Measurements from ENCODE around the gene CLIC6.

- TF ChIP-seq TAF1 (IDR thresholded peaks at IDR 0.05; ENCODE audit: borderline replicate concordance, low read depth, low read length) (no peak), POLR2A (IDR thresholded peaks at IDR 0.05; ENCODE audit: low read depth, low read length) (no peak), POLR2AphosphoS5 (IDR thresholded peaks at IDR 0.05; ENCODE audit: low read depth, low read length) (no peak)
Measured at GRCh38 chr21:34697826-34698225, 29.0 kb downstream of the CLIC6 start.
